Liver (tissue), 3 donors: Measurements from ENCODE around the gene DNAJC11.

Source experiments
- RAD21 ChIP-seq, 2 donors: IDR thresholded peaks; 2 replicates each; pipeline ENCODE4 v1.6.1; 2016; ENCODE audit warnings: antibody characterized with exemption in 2 of 2, mild to moderate bottlenecking in 2 of 2
- RXRA ChIP-seq, 2 donors: IDR thresholded peaks; 2 replicates each; pipeline ENCODE4 v1.6.1; 2017 to 2018; ENCODE audit warnings: antibody characterized with exemption in 2 of 2, mild to moderate bottlenecking in 1 of 2
- SP1 ChIP-seq: IDR thresholded peaks from 2 replicates; pipeline ENCODE4 v1.6.1; 2018; ENCODE audit warnings: antibody characterized with exemption, mild to moderate bottlenecking
- TF ChIP-seq, protein P1 (sequence below): IDR thresholded peaks from 2 replicates; pipeline ENCODE4 v1.6.1; 2016; ENCODE audit warnings: antibody characterized with exemption
- TF ChIP-seq, protein P2 (sequence below): fragments of 150-350 bp; IDR thresholded peaks from 2 replicates; pipeline ENCODE4 v1.5.1; 2017; ENCODE audit warnings: improper control_type of control experiment, low read depth, low read length; ENCODE audit not compliant: missing input control
- donor health status: healthy.
- donor health status: healthy.

DNA sequence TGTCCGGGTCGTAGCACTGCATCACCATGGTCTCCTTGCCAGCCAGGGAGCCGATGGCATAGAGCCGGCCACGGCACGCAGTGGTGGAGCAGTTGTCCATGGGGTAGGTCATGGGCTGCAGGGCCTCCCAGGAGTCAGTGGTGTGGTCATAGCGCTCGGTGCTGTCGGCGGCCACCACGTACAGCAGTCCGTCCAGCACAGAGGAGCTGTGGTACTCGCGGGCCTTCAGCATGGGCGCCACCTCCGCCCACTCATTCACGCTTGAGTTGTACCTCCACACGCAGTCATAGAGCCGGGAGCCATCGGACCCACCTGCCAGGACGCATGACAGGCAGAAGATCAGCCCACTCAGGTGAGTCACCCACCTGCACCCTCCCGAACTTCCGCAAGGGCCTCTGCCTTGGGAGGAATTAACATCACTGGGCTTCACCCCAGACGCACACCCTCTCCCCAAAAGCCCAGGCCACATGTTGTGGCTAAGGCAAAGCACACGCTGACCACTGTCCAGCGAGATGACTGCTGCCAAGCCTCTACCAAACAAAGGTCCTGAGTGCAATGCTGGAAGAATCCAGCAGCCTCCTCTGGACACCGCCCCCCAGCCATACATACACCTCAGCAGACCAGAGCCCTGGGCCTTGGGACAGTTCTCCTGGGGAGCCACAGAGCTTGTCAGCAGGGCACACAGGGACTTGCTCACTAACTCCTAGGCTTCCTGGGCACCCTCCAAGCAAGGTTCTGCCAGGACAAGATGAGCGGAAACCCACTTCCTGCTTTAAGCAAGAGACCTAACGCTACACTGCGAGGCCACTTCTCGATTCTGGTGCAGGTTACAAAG, 102.3 kb downstream of the DNAJC11 start:
- TF ChIP-seq, protein P1, sequence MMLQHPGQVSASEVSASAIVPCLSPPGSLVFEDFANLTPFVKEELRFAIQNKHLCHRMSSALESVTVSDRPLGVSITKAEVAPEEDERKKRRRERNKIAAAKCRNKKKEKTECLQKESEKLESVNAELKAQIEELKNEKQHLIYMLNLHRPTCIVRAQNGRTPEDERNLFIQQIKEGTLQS, result no peak
- TF ChIP-seq, protein P2, sequence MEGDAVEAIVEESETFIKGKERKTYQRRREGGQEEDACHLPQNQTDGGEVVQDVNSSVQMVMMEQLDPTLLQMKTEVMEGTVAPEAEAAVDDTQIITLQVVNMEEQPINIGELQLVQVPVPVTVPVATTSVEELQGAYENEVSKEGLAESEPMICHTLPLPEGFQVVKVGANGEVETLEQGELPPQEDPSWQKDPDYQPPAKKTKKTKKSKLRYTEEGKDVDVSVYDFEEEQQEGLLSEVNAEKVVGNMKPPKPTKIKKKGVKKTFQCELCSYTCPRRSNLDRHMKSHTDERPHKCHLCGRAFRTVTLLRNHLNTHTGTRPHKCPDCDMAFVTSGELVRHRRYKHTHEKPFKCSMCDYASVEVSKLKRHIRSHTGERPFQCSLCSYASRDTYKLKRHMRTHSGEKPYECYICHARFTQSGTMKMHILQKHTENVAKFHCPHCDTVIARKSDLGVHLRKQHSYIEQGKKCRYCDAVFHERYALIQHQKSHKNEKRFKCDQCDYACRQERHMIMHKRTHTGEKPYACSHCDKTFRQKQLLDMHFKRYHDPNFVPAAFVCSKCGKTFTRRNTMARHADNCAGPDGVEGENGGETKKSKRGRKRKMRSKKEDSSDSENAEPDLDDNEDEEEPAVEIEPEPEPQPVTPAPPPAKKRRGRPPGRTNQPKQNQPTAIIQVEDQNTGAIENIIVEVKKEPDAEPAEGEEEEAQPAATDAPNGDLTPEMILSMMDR, result no peak
- TF ChIP-seq RAD21 (IDR thresholded peaks at IDR 0.05) (no peak), SP1 (no peak), RXRA (IDR thresholded peaks at IDR 0.05) (no peak)
